HG02623 (cell line): ENCODE results near the gene KRTAP10-9.
"Not testable (repeated sequence)": the region's sequence is repeated elsewhere in the genome, so short reads cannot be mapped to it uniquely, and the experiment has no call there.

ENCODE experiments used
- ATAC-seq: cut with Tn5 transposase; IDR thresholded peaks from one replicate; pipeline ENCODE4 v1.9.1; 2021; ENCODE audit warnings: moderate library complexity; ENCODE audit not compliant: unreplicated experiment

KRTAP10-9 gene

GRCh38 chr21:44613386-44614155, 13.3 kb upstream of the KRTAP10-9 start:
- ATAC-seq = no peak

- ATAC-seq = no peak
Observed at GRCh38 chr21:44614161-44614631, 12.7 kb upstream of the KRTAP10-9 start.

GRCh38 chr21:44614961-44615391, 11.9 kb upstream of the KRTAP10-9 start:
- no peak for ATAC-seq

- ATAC-seq = no peak
Observed at GRCh38 chr21:44615466-44615865, 11.4 kb upstream of the KRTAP10-9 start.

- ATAC-seq = no peak
Observed at GRCh38 chr21:44615911-44616590, 10.8 kb upstream of the KRTAP10-9 start.

GRCh38 chr21:44616591-44616926, 10.3 kb upstream of the KRTAP10-9 start:
- ATAC-seq = no peak

- no peak for ATAC-seq
Observed at GRCh38 chr21:44617071-44617501, 9.8 kb upstream of the KRTAP10-9 start.

- no peak for ATAC-seq
Observed at GRCh38 chr21:44618504-44618903, 8.4 kb upstream of the KRTAP10-9 start.

- ATAC-seq = no peak
Observed at GRCh38 chr21:44618909-44619308, 8.0 kb upstream of the KRTAP10-9 start.

GRCh38 chr21:44619886-44620285, 7.0 kb upstream of the KRTAP10-9 start:
- ATAC-seq = no peak

GRCh38 chr21:44623575-44623974, 3.3 kb upstream of the KRTAP10-9 start:
- no peak for ATAC-seq

GRCh38 chr21:44625756-44626155, 1.1 kb upstream of the KRTAP10-9 start:
- no peak for ATAC-seq

- ATAC-seq = no peak
Observed at GRCh38 chr21:44626262-44626661, 631 bp upstream of the KRTAP10-9 start.

- ATAC-seq = not testable (repeated sequence)
Observed at GRCh38 chr21:44627181-44627822, 409 bp downstream of the KRTAP10-9 start.

GRCh38 chr21:44627831-44628233, 939 bp downstream of the KRTAP10-9 start:
- ATAC-seq = not testable (repeated sequence)

GRCh38 chr21:44628707-44629391, 2.0 kb downstream of the KRTAP10-9 start:
- no peak for ATAC-seq

GRCh38 chr21:44630440-44630839, 3.5 kb downstream of the KRTAP10-9 start:
- no peak for ATAC-seq

GRCh38 chr21:44632067-44632466, 5.2 kb downstream of the KRTAP10-9 start:
- ATAC-seq = no peak

- no peak for ATAC-seq
Observed at GRCh38 chr21:44636209-44637017, 9.5 kb downstream of the KRTAP10-9 start.
